T-helper 1 cell (primary cell): ENCODE results near the gene TM9SF2.
A peak's percentile ranks its signal among the peaks of the same experiment; 100 is the strongest.

Experiments
- DNase-seq, 5 donors: peaks; one replicate each; pipeline ENCODE4 v3.0.0-alpha.2; 2012 to 2020

Gene TM9SF2

DNA sequence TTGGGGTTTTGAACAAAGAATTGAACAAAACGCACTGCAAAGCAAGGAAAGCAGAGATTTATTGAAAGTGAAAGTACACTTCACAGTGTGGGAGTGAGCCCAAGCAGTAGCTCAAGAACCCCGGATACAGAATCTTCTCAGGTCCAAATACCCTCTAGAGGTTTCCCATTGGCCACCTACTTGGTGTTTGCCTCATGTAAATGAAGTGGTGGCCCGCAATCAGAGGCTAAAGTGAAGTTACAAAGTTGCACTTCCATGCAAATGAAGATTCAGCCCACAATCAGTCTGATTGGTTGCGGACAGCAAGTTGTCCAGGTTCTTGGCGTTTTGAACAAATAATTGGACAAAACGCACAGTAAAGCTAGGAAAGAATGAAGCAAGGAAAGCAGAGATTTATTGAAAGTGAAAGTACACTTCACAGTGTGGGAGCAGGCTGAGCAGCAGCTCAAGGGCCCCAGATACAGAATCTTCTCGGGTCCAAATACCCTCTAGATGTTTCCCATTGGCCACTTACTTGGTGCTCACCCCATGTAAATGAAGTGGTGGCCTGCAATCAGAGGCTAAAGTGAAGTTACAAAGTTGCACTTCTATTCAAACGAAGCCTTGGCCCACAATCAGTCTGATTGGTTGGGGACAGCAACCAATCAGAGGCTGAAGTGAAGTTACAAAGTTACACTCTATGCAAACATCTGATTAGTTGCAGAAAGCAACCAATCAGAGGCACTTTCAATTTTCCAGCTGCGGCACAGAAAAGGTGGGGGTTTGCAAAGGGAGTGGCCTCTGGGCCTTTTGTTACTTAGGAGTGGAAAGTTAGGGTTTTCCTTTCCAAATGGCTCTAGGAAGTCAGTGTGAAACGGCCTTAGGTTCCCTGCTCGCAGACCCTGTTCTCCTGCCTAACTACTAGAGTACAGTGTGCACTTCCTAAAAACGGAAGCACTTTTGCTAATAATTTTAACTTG, 4.8 kb upstream of the TM9SF2 start:
- peak; percentile 31 to 93 (median 65) for DNase-seq

- peak; percentile 95 to 99 (median 96) for DNase-seq
Measured at GRCh38 chr13:99498171-99499161, 2.8 kb upstream of the TM9SF2 start.

- DNase-seq = no peak
Measured at GRCh38 chr13:99500839-99501183, 461 bp upstream of the TM9SF2 start.

GRCh38 chr13:99501848-99502301, 603 bp downstream of the TM9SF2 start:
- peak in 2 of 5 donors; percentile 11 to 34 for DNase-seq

- DNase-seq = peak in 1 of 5 donors; percentile 19
Measured at GRCh38 chr13:99505814-99506269, 4.6 kb downstream of the TM9SF2 start.

GRCh38 chr13:99506634-99507033, 5.4 kb downstream of the TM9SF2 start:
- no peak for DNase-seq

- DNase-seq = no peak
Measured at GRCh38 chr13:99507054-99507453, 5.8 kb downstream of the TM9SF2 start.

GRCh38 chr13:99507551-99507950, 6.3 kb downstream of the TM9SF2 start:
- no peak for DNase-seq

- DNase-seq = no peak
Measured at GRCh38 chr13:99507986-99508385, 6.7 kb downstream of the TM9SF2 start.

DNA sequence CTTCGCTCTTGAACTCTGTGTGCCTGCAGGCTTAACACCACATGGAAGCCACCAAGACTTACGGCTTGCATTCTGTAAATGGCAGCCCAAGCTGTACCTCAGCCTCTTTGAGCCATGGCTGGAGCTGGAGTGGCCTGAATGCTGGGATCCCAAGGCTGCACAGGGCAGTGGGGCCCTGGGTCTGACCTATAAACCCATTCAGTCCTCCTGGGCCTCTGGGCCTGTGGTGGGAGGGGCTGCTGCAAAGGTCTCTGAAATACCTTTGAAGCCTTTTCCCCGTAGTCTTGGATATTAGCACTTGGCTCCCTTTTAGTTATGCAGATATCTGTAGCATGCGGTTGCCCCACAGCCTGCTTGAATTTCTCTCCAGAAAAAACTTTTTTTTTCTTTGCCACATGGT, 8.2 kb downstream of the TM9SF2 start:
- no peak for DNase-seq

GRCh38 chr13:99514801-99515200, 13.5 kb downstream of the TM9SF2 start:
- no peak for DNase-seq

- DNase-seq = no peak
Measured at GRCh38 chr13:99516153-99516929, 15.1 kb downstream of the TM9SF2 start.

- DNase-seq = no peak
Measured at GRCh38 chr13:99517577-99517976, 16.3 kb downstream of the TM9SF2 start.

DNA sequence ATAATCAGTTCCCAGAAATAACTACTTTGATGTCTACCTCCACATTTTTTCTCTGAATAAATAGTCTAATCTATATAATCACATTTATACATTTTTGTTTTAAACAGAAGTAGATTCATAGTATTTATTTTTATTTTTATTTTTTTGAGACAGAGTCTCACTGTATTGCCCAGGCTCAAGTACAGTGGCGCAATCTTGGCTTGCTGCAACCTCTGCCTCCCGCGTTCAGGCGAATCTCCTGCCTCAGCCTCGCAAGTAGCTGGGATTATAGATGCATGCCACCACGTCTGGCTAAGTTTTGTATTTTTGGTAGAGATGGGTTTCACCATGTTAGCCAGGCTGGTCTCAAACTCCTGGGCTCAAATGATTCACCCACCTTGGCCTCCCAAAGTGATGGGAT, 16.7 kb downstream of the TM9SF2 start:
- DNase-seq = no peak

DNA sequence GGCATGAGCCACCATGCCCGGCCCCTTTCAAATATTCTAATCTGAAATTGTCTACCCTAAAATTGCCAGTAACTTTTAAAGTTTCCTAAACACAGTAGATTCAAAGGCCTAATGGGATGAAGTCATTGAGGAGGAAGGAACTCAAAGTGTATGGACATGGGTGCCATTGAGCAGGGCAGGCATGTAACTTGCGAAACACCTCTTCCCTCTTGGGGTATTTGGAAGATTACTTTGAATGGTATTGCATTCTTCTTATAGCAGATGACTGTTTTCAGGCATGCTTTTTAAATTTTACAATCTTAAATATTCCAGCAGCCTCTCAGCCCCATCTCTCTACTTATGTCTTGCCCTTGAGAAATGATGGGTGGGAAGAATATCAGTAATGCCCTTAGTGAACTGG, 21.0 kb downstream of the TM9SF2 start:
- DNase-seq = no peak

DNA sequence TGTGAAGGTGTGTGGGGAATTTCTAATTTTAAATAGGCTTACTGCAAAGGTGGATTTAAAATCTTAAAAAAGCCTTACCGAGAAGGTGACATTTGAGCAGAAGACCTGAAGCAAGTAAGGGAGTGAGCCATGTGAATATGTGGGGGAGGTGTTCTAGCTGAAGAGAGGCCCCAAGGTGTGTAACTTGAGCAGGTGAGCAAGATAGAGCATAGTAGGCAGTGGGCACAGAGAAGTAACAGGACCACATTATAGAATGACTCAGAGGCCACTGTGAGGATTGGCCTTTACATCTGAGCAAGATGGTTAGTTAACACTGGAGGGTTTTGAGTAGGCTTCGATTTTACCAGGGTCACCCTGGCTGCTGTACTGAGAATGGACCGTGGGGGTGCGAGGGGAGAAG, 22.6 kb downstream of the TM9SF2 start:
- no peak for DNase-seq

GRCh38 chr13:99525967-99526366, 24.7 kb downstream of the TM9SF2 start:
- DNase-seq = no peak

DNA sequence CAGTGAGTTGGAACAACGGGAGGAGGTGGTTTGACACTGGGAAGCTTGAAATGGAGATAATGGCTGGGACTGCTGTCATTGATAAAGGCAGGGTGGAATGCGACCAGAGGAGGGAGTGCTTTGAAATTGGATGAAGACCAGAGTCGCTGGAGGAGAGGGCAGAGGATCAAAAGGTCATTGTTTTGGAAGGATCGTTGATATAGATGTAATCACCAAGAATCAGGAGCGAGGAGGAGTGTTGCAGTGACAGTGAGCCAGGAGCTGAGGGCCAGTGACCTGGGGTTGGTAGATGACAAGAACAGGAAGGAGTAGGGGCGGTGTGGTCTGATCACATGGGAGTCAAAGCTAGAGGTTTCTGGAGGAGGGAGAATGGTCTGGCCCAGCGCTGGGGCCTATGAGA, 25.3 kb downstream of the TM9SF2 start:
- DNase-seq = no peak

- DNase-seq = no peak
Measured at GRCh38 chr13:99527301-99527700, 26.0 kb downstream of the TM9SF2 start.

DNA sequence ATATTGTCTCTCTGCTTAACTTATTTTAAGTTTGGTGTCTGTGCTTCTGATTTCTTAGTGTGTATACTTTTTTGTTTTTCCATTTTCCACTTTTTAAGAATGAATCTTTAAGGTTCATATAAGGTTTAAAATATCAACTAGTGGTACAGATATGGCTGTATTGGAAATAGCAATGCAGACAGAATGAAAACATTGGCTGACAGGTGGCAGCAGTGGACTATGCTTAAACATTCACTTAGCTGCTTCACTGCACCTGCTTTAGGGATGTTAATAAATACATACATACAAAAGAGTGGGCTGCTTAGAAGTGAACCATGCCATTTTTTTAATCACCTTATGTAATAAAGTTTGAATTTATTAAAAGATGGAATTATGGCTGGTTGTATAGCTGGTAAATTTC, 27.3 kb downstream of the TM9SF2 start:
- peak in 3 of 5 donors; percentile 12 to 40 (median 31) for DNase-seq

DNA sequence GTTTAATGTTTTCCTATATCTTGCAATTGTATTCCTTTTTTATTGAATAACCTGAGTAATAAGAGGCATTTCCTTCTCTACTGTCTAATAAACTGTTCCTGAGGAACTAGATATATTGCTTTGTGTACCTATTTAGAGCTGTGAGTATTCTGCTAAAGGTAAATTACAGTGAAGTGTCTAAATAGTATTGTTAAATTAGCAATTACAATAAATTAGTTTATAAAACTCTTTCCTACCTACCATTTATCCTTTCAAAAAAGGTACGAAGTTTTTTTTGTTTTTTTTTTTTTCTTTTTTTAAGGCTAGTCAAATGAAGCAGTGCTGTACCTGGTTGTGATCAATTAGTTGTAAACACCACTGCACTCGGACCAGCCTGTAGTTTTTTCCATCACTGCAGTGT, 34.8 kb downstream of the TM9SF2 start:
- DNase-seq = no peak

DNA sequence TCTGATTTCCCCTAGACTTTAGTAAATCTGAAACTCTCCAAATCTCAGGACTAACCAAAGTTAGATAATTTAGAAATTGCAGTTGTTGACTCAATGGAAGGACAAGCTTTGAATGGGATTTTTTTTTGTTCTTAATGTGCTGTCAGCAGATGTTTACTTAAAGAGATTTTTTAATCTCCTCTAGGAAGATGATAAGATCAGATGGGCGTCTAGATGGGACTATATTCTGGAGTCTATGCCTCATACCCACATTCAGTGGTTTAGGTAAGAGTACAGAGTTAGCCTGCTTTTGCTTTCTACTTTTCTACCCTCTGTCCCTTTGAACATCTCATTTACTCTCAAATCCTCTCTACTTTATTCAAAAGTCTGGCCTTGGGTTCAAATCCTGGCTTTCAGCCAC, 39.3 kb downstream of the TM9SF2 start:
- no peak for DNase-seq
